ENCODE results near the gene ZNF761.
"Not testable (repeated sequence)": the region's sequence is repeated elsewhere in the genome, so short reads cannot be mapped to it uniquely, and the experiment has no call there.

The ZNF761 gene

DNA sequence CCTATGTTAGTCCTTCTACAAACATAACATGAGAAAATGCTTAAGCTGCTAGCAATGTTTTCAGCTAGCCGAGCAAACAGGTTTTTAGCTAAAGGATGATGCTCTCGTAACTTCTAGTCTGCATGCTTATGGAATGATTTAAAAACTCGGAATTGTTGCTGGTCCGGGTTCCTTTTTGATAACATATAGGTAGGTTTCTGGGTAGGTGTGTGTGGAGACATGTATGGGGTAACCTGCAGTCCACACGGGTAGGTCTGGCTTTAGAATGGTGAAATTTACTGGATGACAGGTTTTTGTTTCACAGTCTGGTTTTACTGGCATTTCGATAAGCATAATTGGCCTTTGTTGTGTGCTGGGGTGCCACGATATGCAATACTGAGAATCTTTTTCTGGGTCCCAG lies 40.1 kb downstream of the ZNF761 start:
- H3K4me1 ChIP-seq (ENCODE audit: control insufficient read depth, low read length), result peaks cover 7% of the 10 kb centered on the region
- H3K9me3 ChIP-seq (ENCODE audit: control insufficient read depth, insufficient read depth, low read length), result peaks cover 12% of the 10 kb centered on the region; the same call in 1 of the 2 replicates
- H3K9me2 ChIP-seq (replicated peaks; ENCODE audit: control insufficient read depth, low read length), result no peaks in the 10 kb centered on the region
- no peaks in the 10 kb centered on the region for H3F3A ChIP-seq (ENCODE audit: control insufficient read depth, insufficient read depth)
- no peak overlapping the region for H3K4me3 ChIP-seq (ENCODE audit: low read length)
- H3K36me3 ChIP-seq (ENCODE audit: control insufficient read depth, low read length), result peaks cover 11% of the 10 kb centered on the region; the same call in 1 of the 2 replicates
- H3K27me3 ChIP-seq (ENCODE audit: control insufficient read depth, low read length), result no peaks in the 10 kb centered on the region
- TF ChIP-seq EZH2phosphoT487 (IDR thresholded peaks at IDR 0.05; ENCODE audit: borderline replicate concordance, low read length), result no peak
- H3K4me2 ChIP-seq (ENCODE audit: low read length), result no peak overlapping the region
- H4K20me1 ChIP-seq (ENCODE audit: control insufficient read depth, insufficient read depth, low read depth, low read length), result no peaks in the 10 kb centered on the region
- H3K79me2 ChIP-seq (ENCODE audit: control insufficient read depth, low read length), result peaks cover 5% of the 10 kb centered on the region
- H3K27ac ChIP-seq (ENCODE audit: low read depth, low read length), result no peak overlapping the region

DNA sequence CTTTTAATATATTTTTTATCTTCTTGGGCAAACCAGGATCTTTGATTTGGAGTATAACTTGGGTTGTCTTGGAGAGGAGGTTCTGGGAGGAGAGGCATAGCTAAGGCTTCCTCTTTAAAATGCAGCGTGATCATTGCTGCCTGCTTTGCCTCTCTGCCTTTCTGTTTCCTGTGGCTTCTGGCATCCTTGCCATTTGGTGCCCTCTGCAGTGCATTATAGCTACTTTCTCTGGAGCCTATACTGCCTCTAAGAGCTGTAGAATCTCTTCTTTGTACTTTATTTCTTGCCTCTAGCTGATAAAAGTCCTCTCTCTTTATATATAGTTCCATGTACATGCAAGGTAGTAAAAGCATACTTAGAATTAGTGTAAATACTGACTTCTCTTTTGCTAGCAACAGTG lies 43.0 kb downstream of the ZNF761 start:
- peaks cover 24% of the 10 kb centered on the region for H3K36me3 ChIP-seq (ENCODE audit: control insufficient read depth, low read length)

DNA sequence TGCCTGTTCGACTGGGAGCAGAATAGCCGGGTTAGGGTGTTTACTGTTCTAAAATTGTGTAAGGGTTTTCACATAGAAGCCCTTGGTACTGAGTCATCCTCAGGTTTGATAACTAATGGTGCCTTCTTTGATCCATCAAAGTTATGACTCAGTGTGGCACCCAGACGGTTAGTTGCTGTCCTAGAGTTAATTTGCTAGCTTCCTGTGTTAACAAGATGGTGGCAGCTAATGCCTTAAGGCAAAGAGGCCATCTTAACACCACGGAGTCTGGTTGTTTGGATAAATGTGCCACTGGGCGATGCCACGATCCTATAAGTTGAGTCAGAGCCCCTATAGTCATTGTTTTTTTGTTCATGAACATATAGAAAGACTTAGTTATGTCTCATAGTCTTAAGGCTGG lies 43.7 kb downstream of the ZNF761 start:
- H3K36me3 ChIP-seq (ENCODE audit: control insufficient read depth, low read length), result peaks cover 24% of the 10 kb centered on the region
- H3K4me2 ChIP-seq (ENCODE audit: low read length); H3K4me3 ChIP-seq (ENCODE audit: low read length); H4K20me1 ChIP-seq (ENCODE audit: control insufficient read depth, insufficient read depth, low read depth, low read length); H3K9me2 ChIP-seq (replicated peaks; ENCODE audit: control insufficient read depth, low read length); H3K4me1 ChIP-seq (ENCODE audit: control insufficient read depth, low read length); H3F3A ChIP-seq (ENCODE audit: control insufficient read depth, insufficient read depth); H3K27me3 ChIP-seq (ENCODE audit: control insufficient read depth, low read length); H3K79me2 ChIP-seq (ENCODE audit: control insufficient read depth, low read length); H3K27ac ChIP-seq (ENCODE audit: low read depth, low read length): not testable (repeated sequence)
- peaks cover 26% of the 10 kb centered on the region; the same call in 1 of the 2 replicates for H3K9me3 ChIP-seq (ENCODE audit: control insufficient read depth, insufficient read depth, low read length)

More for the DNA sequence above, 43.0 kb downstream of the ZNF761 start:
- not testable (repeated sequence) for H4K20me1 ChIP-seq (ENCODE audit: control insufficient read depth, insufficient read depth, low read depth, low read length); H3K4me1 ChIP-seq (ENCODE audit: control insufficient read depth, low read length); H3K4me3 ChIP-seq (ENCODE audit: low read length); H3K27ac ChIP-seq (ENCODE audit: low read depth, low read length); H3K9me2 ChIP-seq (replicated peaks; ENCODE audit: control insufficient read depth, low read length); H3F3A ChIP-seq (ENCODE audit: control insufficient read depth, insufficient read depth); H3K4me2 ChIP-seq (ENCODE audit: low read length); H3K79me2 ChIP-seq (ENCODE audit: control insufficient read depth, low read length); H3K27me3 ChIP-seq (ENCODE audit: control insufficient read depth, low read length)
- H3K9me3 ChIP-seq (ENCODE audit: control insufficient read depth, insufficient read depth, low read length), result peaks cover 25% of the 10 kb centered on the region; the same call in 1 of the 2 replicates

DNA sequence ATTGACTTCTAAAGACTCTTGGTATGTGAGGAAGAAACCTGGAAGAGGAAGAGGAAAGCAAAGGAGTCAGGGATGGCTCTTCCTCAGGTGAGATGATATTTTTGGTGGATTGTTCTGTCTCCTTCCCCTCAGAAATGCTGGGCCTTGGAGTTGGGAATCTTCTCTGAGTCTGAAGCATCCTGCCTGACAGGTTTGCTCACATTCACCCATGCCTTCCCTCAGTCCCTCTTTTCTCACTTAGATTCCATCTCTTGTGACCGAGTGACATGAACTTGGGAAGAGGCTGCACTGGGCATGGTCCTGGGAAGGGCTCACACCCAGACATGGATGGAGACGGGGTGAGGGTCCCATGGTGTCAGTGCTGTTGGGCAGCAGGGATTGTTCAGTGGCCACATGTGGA lies 52.0 kb downstream of the ZNF761 start:
- H3K27me3 ChIP-seq (ENCODE audit: control insufficient read depth, low read length); H3K4me3 ChIP-seq (ENCODE audit: low read length); H3K4me1 ChIP-seq (ENCODE audit: control insufficient read depth, low read length); H3K27ac ChIP-seq (ENCODE audit: low read depth, low read length); H3F3A ChIP-seq (ENCODE audit: control insufficient read depth, insufficient read depth); H3K9me2 ChIP-seq (replicated peaks; ENCODE audit: control insufficient read depth, low read length); H3K4me2 ChIP-seq (ENCODE audit: low read length); H4K20me1 ChIP-seq (ENCODE audit: control insufficient read depth, insufficient read depth, low read depth, low read length); H3K79me2 ChIP-seq (ENCODE audit: control insufficient read depth, low read length): not testable (repeated sequence)
- Histone ChIP-seq H3K9me3 (ENCODE audit: control insufficient read depth, insufficient read depth, low read length) (peaks cover 18% of the 10 kb centered on the region; the same call in 1 of the 2 replicates), H3K36me3 (ENCODE audit: control insufficient read depth, low read length) (peaks cover 23% of the 10 kb centered on the region)

DNA sequence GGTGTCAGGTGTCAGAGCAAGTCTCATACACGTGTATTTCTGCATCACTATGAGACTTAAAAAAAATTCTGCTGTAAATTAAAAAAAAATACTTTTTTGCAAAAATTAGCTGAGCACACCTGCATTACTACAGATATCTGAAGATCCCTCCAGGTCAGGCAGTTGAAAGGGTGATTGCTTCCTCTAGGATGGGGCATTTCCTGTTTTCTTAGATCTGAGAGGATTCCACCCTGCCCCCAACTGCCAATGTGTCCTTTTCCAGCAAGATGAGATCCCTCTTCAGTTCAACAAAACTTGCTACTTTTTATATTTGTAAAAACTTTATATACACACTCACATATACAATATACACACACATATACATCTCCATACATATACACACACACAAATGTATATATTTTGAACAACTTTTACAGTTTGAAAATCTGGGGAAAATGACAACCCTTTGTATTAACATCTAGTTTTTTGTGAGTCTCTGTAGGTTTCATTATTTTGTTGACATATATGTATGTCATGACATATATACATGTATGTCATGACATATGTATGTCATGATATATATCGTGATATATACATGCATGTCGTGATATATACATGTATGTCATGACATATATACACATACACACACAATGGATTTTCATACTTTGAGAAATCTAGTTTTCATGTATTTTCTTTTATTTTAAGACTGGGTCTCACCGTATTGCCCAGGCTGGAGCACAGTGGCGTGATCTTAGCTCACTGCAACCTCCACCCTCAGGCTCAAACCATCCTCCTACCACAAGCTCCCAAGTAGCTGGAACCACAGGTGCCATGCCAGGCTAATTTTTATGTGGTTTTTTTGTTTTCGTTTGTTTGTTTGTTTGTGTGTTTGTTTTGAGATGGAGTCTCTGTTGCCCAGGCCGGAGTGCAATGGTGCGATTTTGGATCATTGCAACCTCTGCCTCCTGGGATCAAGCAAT lies 53.5 kb downstream of the ZNF761 start:
- Histone ChIP-seq H3K4me3 (ENCODE audit: low read length) (no peak overlapping the region), H3F3A (ENCODE audit: control insufficient read depth, insufficient read depth) (no peaks in the 10 kb centered on the region), H3K36me3 (ENCODE audit: control insufficient read depth, low read length) (peaks cover 29% of the 10 kb centered on the region), H3K27me3 (ENCODE audit: control insufficient read depth, low read length) (no peaks in the 10 kb centered on the region), H3K4me1 (ENCODE audit: control insufficient read depth, low read length) (no peaks in the 10 kb centered on the region), H3K9me2 (replicated peaks; ENCODE audit: control insufficient read depth, low read length) (no peaks in the 10 kb centered on the region), H3K79me2 (ENCODE audit: control insufficient read depth, low read length) (no peaks in the 10 kb centered on the region), H3K4me2 (ENCODE audit: low read length) (no peak overlapping the region), H3K27ac (ENCODE audit: low read depth, low read length) (no peak overlapping the region), H3K9me3 (ENCODE audit: control insufficient read depth, insufficient read depth, low read length) (peaks cover 17% of the 10 kb centered on the region; the same call in 1 of the 2 replicates), H4K20me1 (ENCODE audit: control insufficient read depth, insufficient read depth, low read depth, low read length) (no peaks in the 10 kb centered on the region)
- TF ChIP-seq EZH2phosphoT487 (IDR thresholded peaks at IDR 0.05; ENCODE audit: borderline replicate concordance, low read length), result no peak
- TF ChIP-seq, protein P1, sequence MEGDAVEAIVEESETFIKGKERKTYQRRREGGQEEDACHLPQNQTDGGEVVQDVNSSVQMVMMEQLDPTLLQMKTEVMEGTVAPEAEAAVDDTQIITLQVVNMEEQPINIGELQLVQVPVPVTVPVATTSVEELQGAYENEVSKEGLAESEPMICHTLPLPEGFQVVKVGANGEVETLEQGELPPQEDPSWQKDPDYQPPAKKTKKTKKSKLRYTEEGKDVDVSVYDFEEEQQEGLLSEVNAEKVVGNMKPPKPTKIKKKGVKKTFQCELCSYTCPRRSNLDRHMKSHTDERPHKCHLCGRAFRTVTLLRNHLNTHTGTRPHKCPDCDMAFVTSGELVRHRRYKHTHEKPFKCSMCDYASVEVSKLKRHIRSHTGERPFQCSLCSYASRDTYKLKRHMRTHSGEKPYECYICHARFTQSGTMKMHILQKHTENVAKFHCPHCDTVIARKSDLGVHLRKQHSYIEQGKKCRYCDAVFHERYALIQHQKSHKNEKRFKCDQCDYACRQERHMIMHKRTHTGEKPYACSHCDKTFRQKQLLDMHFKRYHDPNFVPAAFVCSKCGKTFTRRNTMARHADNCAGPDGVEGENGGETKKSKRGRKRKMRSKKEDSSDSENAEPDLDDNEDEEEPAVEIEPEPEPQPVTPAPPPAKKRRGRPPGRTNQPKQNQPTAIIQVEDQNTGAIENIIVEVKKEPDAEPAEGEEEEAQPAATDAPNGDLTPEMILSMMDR (IDR thresholded peaks at IDR 0.05; ENCODE audit: low read depth, low read length, poor library complexity, severe bottlenecking), result no peak
